Duodenal mucosa (tissue), 2 donors: Measurements from ENCODE around the gene THEMIS.

ENCODE experiments used
- H3K27ac ChIP-seq: one replicate; pipeline ENCODE4 v1.7.0; 2013; ENCODE audit warnings: low read depth, low read length
- H3K27me3 ChIP-seq, 2 donors: one replicate each; pipeline ENCODE4 v1.7.0; 2013; ENCODE audit warnings: low read length in 2 of 2, control low read depth in 1 of 2; ENCODE audit not compliant: insufficient read depth in 2 of 2, control insufficient read depth in 1 of 2
- H3K36me3 ChIP-seq, 2 donors: one replicate each; pipeline ENCODE4 v1.7.0; 2013; ENCODE audit warnings: low read length in 2 of 2, control low read depth in 1 of 2; ENCODE audit not compliant: insufficient read depth in 2 of 2, control insufficient read depth in 1 of 2
- H3K4me1 ChIP-seq, 2 donors: one replicate each; pipeline ENCODE4 v1.7.0; 2013; ENCODE audit warnings: low read length in 2 of 2, control low read depth in 1 of 2; ENCODE audit not compliant: insufficient read depth in 2 of 2, control insufficient read depth in 1 of 2
- H3K4me3 ChIP-seq, 2 donors: one replicate each; pipeline ENCODE4 v1.7.0; 2013; ENCODE audit warnings: low read length in 2 of 2, low read depth in 1 of 2
- H3K9ac ChIP-seq, 2 donors: one replicate each; pipeline ENCODE4 v1.7.0; 2013; ENCODE audit warnings: low read length in 2 of 2, low read depth in 1 of 2
- H3K9me3 ChIP-seq, 2 donors: one replicate each; pipeline ENCODE4 v1.7.0; 2013; ENCODE audit warnings: low read length in 2 of 2, control low read depth in 1 of 2; ENCODE audit not compliant: control insufficient read depth in 1 of 2

Gene THEMIS

GRCh38 chr6:127844529-127844928 lies 56.3 kb downstream of the THEMIS start:
- Histone ChIP-seq H3K27me3 (no peaks in the 10 kb centered on the region), H3K9me3 (no peaks in the 10 kb centered on the region), H3K36me3 (no peaks in the 10 kb centered on the region), H3K4me1 (no peaks in the 10 kb centered on the region), H3K27ac (no peak overlapping the region), H3K9ac (no peak overlapping the region), H3K4me3 (no peak overlapping the region)

DNA sequence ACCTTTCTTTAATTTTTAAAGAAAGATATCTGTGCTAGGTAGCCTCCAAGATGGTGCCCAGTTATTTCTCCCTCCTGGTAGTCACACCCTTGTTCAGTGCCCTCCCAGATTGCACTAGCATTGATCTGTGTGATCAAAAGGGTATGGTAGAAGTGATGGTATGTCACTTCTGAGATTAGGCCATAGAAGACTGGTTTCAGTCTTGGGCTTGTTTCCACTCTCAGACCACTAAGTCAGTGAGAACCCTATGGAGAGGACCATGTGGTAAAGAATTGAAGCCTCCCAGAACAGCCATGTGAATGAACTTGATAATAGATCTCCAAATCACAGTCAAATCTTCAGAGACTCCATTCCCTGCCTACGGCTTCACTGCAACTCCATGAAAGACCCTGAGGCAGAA lies 57.3 kb downstream of the THEMIS start:
- no peak overlapping the region for H3K9ac ChIP-seq

DNA sequence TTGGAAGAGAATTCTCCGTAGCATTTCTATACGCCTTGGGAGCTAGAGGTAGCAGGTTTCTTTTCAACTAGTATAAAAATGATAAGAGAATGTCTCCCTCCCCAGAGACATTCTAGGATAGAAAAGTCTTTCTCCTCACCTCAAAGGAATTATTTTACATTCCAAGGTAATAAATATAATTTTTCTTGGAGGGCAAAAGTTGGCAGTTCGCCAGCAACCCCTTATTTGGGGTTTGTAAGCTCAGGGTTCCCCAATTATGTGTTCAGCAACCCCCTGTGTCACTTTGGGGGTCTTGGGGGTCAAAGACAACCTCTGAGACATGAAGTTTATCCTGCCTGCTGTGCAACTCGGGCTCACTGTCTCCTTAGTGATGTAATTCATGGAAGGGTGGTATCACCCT lies 58.3 kb downstream of the THEMIS start:
- Histone ChIP-seq H3K36me3 (no peaks in the 10 kb centered on the region), H3K4me3 (no peak overlapping the region), H3K27ac (no peak overlapping the region), H3K27me3 (no peaks in the 10 kb centered on the region), H3K4me1 (no peaks in the 10 kb centered on the region), H3K9ac (no peak overlapping the region), H3K9me3 (no peaks in the 10 kb centered on the region)

More for the DNA sequence above, 57.3 kb downstream of the THEMIS start:
- H3K9me3 ChIP-seq = no peaks in the 10 kb centered on the region
- no peak overlapping the region for H3K4me3 ChIP-seq
- no peaks in the 10 kb centered on the region for H3K4me1 ChIP-seq
- no peaks in the 10 kb centered on the region for H3K27me3 ChIP-seq
- H3K36me3 ChIP-seq = no peaks in the 10 kb centered on the region
- no peak overlapping the region for H3K27ac ChIP-seq

DNA sequence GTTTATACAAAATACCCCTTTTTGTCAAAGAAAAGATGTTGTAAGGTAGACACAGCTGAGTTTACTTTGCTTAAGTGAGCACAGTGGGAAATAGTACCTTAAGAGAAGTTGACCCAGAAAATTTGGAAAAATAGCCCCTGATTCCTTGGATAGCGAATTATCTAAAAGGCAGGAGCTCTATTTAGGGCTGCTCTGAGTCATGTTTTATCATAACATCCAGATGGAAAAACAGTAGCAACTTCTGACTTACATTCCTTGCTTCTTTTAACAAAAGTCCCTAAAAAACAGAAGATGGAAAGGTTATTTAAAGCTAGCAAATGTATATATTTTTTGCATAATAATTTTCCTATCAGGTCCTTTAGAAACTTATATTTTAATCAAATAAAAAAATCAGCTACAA lies 59.0 kb downstream of the THEMIS start:
- Histone ChIP-seq H3K4me3 (no peak overlapping the region), H3K4me1 (no peaks in the 10 kb centered on the region), H3K9me3 (no peaks in the 10 kb centered on the region), H3K27me3 (no peaks in the 10 kb centered on the region), H3K36me3 (no peaks in the 10 kb centered on the region), H3K9ac (no peak overlapping the region), H3K27ac (no peak overlapping the region)

DNA sequence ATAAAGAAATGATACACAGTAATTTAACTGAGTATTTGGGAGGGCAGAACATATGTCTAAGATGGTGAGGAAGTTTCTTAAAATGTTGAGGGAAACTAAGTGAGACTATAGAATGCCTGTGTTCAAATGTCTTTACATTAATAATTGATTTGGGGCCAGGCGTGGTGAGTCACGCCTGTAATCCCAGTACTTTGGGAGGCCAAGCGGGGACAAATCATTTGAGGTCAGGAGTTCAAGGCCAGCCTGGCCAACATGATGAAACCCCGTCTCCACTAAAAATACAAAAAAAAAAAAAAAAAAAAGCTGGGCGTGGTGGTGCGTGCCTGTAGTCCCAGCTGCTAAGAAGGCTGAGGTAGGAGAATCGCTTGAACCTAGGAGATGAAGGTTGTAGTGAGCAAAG lies 66.7 kb downstream of the THEMIS start:
- Histone ChIP-seq H3K27me3 (no peaks in the 10 kb centered on the region), H3K9me3 (no peaks in the 10 kb centered on the region), H3K36me3 (no peaks in the 10 kb centered on the region), H3K9ac (no peak overlapping the region), H3K4me1 (no peaks in the 10 kb centered on the region), H3K27ac (no peak overlapping the region), H3K4me3 (no peak overlapping the region)

DNA sequence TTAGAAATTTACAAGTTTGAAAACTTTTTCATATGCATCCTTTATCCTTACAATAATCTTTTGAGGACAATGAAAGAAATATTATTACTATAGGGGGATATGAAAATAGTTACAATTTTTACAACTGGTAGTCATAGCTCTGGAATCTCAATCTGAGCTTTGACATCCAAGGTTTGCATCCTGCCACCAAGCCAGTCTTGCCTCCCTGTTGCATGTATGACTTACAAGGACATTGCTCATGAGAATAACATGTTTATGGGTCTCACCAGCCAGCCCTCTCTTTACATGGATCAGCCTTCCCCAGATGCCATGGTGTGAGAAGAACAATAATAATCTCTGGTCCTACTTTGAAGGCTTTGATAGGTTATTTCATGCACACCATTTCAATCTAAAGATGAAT lies 67.5 kb downstream of the THEMIS start:
- H3K9ac ChIP-seq = no peak overlapping the region
- no peak overlapping the region for H3K27ac ChIP-seq
- no peaks in the 10 kb centered on the region for H3K36me3 ChIP-seq
- no peaks in the 10 kb centered on the region for H3K9me3 ChIP-seq
- H3K27me3 ChIP-seq = no peaks in the 10 kb centered on the region
- no peak overlapping the region for H3K4me3 ChIP-seq
- H3K4me1 ChIP-seq = no peaks in the 10 kb centered on the region

DNA sequence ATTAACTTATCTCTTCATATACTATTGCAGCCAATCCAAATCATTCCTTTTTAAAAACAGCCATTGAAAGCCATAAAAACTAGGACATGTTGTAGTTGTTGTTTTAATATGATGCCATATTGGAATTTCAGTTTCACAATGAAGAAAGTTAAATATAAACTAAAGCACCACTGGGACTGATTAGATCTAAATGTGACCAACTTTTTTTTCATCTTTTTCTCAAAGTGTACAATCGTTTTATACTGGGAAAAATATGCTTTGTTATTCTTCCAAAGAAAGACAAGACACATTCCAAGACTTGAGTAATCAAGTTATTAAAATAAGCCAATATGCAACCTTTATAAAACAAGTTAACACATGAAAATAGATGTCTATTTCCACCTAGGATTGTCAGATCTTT lies 68.5 kb downstream of the THEMIS start:
- Histone ChIP-seq H3K27me3 (no peaks in the 10 kb centered on the region), H3K9me3 (no peaks in the 10 kb centered on the region), H3K36me3 (no peaks in the 10 kb centered on the region), H3K27ac (no peak overlapping the region), H3K9ac (no peak overlapping the region), H3K4me1 (no peaks in the 10 kb centered on the region), H3K4me3 (no peak overlapping the region)

- Histone ChIP-seq H3K27me3 (no peaks in the 10 kb centered on the region), H3K4me3 (no peak overlapping the region), H3K27ac (no peak overlapping the region), H3K9ac (no peak overlapping the region), H3K36me3 (no peaks in the 10 kb centered on the region), H3K9me3 (no peaks in the 10 kb centered on the region), H3K4me1 (no peaks in the 10 kb centered on the region)
Measured at GRCh38 chr6:127824061-127824460, 76.8 kb downstream of the THEMIS start.

DNA sequence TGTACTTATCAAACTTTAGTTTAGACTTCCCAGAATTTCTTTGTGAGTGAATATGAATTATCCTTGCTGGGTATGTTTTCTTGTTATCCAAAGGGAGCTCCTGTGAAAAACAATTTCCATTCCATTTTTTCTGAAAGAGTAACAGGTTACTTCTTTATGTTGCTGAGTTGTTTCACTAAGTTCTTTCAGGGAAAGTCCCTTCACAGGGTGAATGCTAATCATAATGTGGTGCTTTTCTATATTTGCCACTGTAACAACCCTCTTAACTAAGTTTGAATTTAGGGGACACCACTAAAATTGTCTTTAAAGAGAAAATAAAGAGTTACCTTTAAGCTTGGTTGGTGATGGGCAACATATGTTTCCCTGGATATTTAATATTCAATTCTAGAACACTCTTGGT lies 79.4 kb downstream of the THEMIS start:
- no peak overlapping the region for H3K4me3 ChIP-seq
- no peak overlapping the region for H3K9ac ChIP-seq
- no peaks in the 10 kb centered on the region for H3K36me3 ChIP-seq
- H3K4me1 ChIP-seq = no peaks in the 10 kb centered on the region
- H3K27me3 ChIP-seq = no peaks in the 10 kb centered on the region
- no peaks in the 10 kb centered on the region for H3K9me3 ChIP-seq
- H3K27ac ChIP-seq = no peak overlapping the region

DNA sequence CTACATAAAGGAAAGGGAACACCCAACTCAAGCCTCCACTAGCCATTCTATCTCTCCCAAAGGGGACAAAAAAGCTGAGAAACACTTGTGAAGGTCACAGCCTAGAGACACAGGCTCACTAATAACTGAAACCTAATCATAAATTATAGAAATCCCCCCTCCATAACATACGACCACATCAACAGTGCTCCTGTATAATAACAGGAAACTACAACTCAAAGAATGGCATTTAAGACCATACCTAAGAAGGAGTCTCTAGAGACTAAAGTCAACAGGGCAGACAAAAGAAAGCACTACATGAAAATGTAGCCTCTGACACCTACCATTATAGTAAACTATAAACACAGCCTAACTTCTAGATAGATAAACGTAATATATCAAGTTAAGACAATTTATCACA lies 82.7 kb downstream of the THEMIS start:
- Histone ChIP-seq H3K9ac (no peak overlapping the region), H3K9me3 (no peaks in the 10 kb centered on the region), H3K4me3 (no peak overlapping the region), H3K36me3 (no peaks in the 10 kb centered on the region), H3K27ac (no peak overlapping the region), H3K4me1 (no peaks in the 10 kb centered on the region), H3K27me3 (no peaks in the 10 kb centered on the region)

GRCh38 chr6:127816643-127817042 lies 84.2 kb downstream of the THEMIS start:
- Histone ChIP-seq H3K36me3 (no peaks in the 10 kb centered on the region), H3K4me1 (no peaks in the 10 kb centered on the region), H3K9ac (no peak overlapping the region), H3K27ac (no peak overlapping the region), H3K27me3 (no peaks in the 10 kb centered on the region), H3K4me3 (no peak overlapping the region), H3K9me3 (no peaks in the 10 kb centered on the region)
